ENCODE measurements around the gene DGUOK.

GRCh38 chr2:73969356-73969755 lies 42.7 kb downstream of the DGUOK start:
- TF ChIP-seq CTCF (IDR thresholded peaks at IDR 0.05) (no peak), POLR2A (IDR thresholded peaks at IDR 0.05) (no peak)
